ENCODE measurements around the gene CAMK2N2.

DNA sequence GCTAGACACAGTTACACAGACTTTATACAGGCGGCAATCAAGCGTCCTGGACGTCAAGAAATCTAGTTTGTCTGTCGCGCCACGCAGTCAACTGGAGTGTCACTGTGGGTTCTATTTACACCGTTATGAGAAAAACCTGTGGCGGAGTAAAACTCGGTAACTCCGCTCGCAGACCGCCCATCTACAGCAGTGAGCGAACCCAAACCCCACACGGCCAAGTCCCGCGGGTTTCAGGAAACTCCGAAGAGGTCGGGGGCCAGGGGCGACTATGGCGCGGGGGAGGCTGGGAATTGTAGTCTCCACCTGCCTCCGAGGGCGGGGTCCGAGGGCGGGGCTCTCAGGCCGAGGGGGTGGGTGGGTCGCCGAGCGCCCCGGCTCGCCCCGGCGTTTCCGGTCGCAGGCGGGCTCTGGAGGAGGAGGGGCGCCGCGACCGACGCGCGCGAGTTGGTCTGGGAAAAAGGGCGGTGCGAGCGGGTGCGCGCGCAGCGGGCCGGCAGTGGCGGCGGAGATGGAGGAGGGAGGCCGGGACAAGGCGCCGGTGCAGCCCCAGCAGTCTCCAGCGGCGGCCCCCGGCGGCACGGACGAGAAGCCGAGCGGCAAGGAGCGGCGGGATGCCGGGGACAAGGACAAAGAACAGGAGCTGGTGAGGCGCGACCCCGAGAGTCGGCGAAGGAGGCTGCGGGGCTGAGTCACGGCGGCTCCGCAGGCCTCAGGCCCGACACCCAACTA lies 37.6 kb upstream of the CAMK2N2 start, which contains the start of gene PSMD2:
- TF ChIP-seq, protein P1, sequence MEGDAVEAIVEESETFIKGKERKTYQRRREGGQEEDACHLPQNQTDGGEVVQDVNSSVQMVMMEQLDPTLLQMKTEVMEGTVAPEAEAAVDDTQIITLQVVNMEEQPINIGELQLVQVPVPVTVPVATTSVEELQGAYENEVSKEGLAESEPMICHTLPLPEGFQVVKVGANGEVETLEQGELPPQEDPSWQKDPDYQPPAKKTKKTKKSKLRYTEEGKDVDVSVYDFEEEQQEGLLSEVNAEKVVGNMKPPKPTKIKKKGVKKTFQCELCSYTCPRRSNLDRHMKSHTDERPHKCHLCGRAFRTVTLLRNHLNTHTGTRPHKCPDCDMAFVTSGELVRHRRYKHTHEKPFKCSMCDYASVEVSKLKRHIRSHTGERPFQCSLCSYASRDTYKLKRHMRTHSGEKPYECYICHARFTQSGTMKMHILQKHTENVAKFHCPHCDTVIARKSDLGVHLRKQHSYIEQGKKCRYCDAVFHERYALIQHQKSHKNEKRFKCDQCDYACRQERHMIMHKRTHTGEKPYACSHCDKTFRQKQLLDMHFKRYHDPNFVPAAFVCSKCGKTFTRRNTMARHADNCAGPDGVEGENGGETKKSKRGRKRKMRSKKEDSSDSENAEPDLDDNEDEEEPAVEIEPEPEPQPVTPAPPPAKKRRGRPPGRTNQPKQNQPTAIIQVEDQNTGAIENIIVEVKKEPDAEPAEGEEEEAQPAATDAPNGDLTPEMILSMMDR (conservative IDR thresholded peaks at IDR 0.05 in 1 of 2, IDR thresholded peaks at IDR 0.05 in 1 of 2; ENCODE audit: extremely low read depth in 1 of 2, insufficient read depth in 1 of 2, low read depth in 1 of 2, low read length in 2 of 2), result no peak
- TF ChIP-seq EZH2 (IDR thresholded peaks at IDR 0.05; ENCODE audit: borderline replicate concordance, low read length), result no peak
